Measurements from ENCODE around the gene ZNF543.

DNA sequence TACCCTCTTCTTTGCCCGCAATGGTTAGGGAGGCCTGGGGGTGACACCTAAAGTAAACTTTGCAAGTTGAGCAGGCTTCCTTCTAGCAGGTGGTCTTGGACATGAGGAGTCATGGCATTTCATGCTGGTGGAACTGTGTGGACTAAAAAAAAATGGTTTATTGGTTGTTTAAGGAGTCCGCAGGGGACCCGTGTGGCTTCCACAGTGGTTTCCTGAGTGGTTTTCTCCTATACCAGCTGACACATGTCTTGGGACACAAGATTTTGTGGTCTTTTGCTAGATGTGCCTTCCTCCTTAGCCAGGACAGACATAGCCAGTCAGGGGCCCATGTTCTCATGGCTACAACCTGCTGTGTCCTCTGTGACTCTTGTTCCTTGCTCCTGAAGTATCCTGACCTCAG, 1.5 kb downstream of the ZNF543 start:
- TF ChIP-seq, protein P1, sequence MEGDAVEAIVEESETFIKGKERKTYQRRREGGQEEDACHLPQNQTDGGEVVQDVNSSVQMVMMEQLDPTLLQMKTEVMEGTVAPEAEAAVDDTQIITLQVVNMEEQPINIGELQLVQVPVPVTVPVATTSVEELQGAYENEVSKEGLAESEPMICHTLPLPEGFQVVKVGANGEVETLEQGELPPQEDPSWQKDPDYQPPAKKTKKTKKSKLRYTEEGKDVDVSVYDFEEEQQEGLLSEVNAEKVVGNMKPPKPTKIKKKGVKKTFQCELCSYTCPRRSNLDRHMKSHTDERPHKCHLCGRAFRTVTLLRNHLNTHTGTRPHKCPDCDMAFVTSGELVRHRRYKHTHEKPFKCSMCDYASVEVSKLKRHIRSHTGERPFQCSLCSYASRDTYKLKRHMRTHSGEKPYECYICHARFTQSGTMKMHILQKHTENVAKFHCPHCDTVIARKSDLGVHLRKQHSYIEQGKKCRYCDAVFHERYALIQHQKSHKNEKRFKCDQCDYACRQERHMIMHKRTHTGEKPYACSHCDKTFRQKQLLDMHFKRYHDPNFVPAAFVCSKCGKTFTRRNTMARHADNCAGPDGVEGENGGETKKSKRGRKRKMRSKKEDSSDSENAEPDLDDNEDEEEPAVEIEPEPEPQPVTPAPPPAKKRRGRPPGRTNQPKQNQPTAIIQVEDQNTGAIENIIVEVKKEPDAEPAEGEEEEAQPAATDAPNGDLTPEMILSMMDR (conservative IDR thresholded peaks at IDR 0.05; ENCODE audit: low read depth, low read length), result no peak
- no peak for TF ChIP-seq EZH2phosphoT487 (IDR thresholded peaks at IDR 0.05; ENCODE audit: borderline replicate concordance, low read length)
